Measurements from ENCODE around the gene NPTX2. TPM values are rescaled to one million over a fixed set of nuclear protein-coding genes. Genes with fewer than 3 reads are reported as not detected.

Gene NPTX2
- total RNA-seq, 4 donors from 2014 or later: 10.1 to 49.8 (median 24.7) TPM

- no peak for ATAC-seq
- no peaks in the 10 kb centered on the region for H3K4me1 ChIP-seq
- 80 to 88% methylated on average over 1 to 6 of the region's 6 CpGs for WGBS, 2 donors (ENCODE audit: low coverage in 1 of 2)
- H3K4me3 ChIP-seq: no peak overlapping the region
- no peaks in the 10 kb centered on the region for H3K9me3 ChIP-seq
- TF ChIP-seq, protein P1, sequence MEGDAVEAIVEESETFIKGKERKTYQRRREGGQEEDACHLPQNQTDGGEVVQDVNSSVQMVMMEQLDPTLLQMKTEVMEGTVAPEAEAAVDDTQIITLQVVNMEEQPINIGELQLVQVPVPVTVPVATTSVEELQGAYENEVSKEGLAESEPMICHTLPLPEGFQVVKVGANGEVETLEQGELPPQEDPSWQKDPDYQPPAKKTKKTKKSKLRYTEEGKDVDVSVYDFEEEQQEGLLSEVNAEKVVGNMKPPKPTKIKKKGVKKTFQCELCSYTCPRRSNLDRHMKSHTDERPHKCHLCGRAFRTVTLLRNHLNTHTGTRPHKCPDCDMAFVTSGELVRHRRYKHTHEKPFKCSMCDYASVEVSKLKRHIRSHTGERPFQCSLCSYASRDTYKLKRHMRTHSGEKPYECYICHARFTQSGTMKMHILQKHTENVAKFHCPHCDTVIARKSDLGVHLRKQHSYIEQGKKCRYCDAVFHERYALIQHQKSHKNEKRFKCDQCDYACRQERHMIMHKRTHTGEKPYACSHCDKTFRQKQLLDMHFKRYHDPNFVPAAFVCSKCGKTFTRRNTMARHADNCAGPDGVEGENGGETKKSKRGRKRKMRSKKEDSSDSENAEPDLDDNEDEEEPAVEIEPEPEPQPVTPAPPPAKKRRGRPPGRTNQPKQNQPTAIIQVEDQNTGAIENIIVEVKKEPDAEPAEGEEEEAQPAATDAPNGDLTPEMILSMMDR (IDR thresholded peaks at IDR 0.05): no peak
- TF ChIP-seq EP300 (IDR thresholded peaks at IDR 0.05): no peak
- TF ChIP-seq POLR2AphosphoS5 (IDR thresholded peaks at IDR 0.05): no peak
- TF ChIP-seq POLR2A (IDR thresholded peaks at IDR 0.05): no peak
- no peaks in the 10 kb centered on the region for H3K36me3 ChIP-seq
- H3K27ac ChIP-seq: no peak overlapping the region
- H3K27me3 ChIP-seq: peaks cover 6% of the 10 kb centered on the region
Measured at GRCh38 chr7:98599886-98600285, 17.2 kb upstream of the NPTX2 start.

GRCh38 chr7:98602755-98603398 is 14.2 kb upstream of the NPTX2 start:
- no peaks in the 10 kb centered on the region for H3K36me3 ChIP-seq
- no peaks in the 10 kb centered on the region for H3K4me1 ChIP-seq
- H3K9me3 ChIP-seq: no peaks in the 10 kb centered on the region
- no peak overlapping the region for H3K4me3 ChIP-seq
- TF ChIP-seq, protein P1 (IDR thresholded peaks at IDR 0.05): no peak
- TF ChIP-seq POLR2AphosphoS5 (IDR thresholded peaks at IDR 0.05) (no peak), EP300 (IDR thresholded peaks at IDR 0.05) (no peak), POLR2A (IDR thresholded peaks at IDR 0.05) (no peak)
- no peak for ATAC-seq
- H3K27ac ChIP-seq: no peak overlapping the region
- peaks cover 3% of the 10 kb centered on the region for H3K27me3 ChIP-seq
- WGBS, 2 donors (ENCODE audit: low coverage in 1 of 2): 43 to 59% methylated on average over 2 of the region's 3 CpGs

- no peak overlapping the region for H3K4me3 ChIP-seq
- no peaks in the 10 kb centered on the region for H3K36me3 ChIP-seq
- TF ChIP-seq EP300 (IDR thresholded peaks at IDR 0.05) (no peak), POLR2AphosphoS5 (IDR thresholded peaks at IDR 0.05) (no peak), POLR2A (IDR thresholded peaks at IDR 0.05) (no peak)
- TF ChIP-seq, protein P1 (IDR thresholded peaks at IDR 0.05): no peak
- 62 to 66% methylated on average over 3 of the region's 3 CpGs for WGBS, 2 donors (ENCODE audit: low coverage in 1 of 2)
- H3K27me3 ChIP-seq: peaks cover 3% of the 10 kb centered on the region
- ATAC-seq: no peak
- H3K27ac ChIP-seq: no peak overlapping the region
- no peaks in the 10 kb centered on the region for H3K4me1 ChIP-seq
- no peaks in the 10 kb centered on the region for H3K9me3 ChIP-seq
Measured at GRCh38 chr7:98603399-98603788, 13.7 kb upstream of the NPTX2 start.

- Histone ChIP-seq H3K27me3 (peaks cover 41% of the 10 kb centered on the region), H3K4me1 (peaks cover 0 to 20% (median 4%) of the 10 kb centered on the region in 3 donors), H3K4me3 (no peak overlapping the region), H3K9me3 (no peaks in the 10 kb centered on the region), H3K36me3 (no peaks in the 10 kb centered on the region), H3K27ac (no peak overlapping the region)
- TF ChIP-seq POLR2A (IDR thresholded peaks at IDR 0.05): no peak
- no peak for ATAC-seq
- 53 to 61% methylated on average over 11 to 13 of the region's 14 CpGs for WGBS, 2 donors (ENCODE audit: low coverage in 1 of 2)
Measured at GRCh38 chr7:98613601-98614425, 3.3 kb upstream of the NPTX2 start.

GRCh38 chr7:98616381-98617050 is 569 bp upstream of the NPTX2 start:
- H3K27ac ChIP-seq: peak overlapping the region in 2 of 4 donors; percentile 36 to 63
- H3K9me3 ChIP-seq: no peaks in the 10 kb centered on the region
- ATAC-seq: no peak
- peaks cover 0 to 20% (median 4%) of the 10 kb centered on the region in 3 donors for H3K4me1 ChIP-seq
- TF ChIP-seq EP300 (IDR thresholded peaks at IDR 0.05) (no peak), POLR2A (IDR thresholded peaks at IDR 0.05) (no peak), POLR2AphosphoS5 (IDR thresholded peaks at IDR 0.05) (no peak)
- TF ChIP-seq, protein P1 (IDR thresholded peaks at IDR 0.05): no peak
- WGBS, 2 donors (ENCODE audit: low coverage in 1 of 2): 19% methylated on average over 3 of the region's 67 CpGs; no CpG with 5 or more reads in 1 of the 2 donors
- H3K36me3 ChIP-seq: no peaks in the 10 kb centered on the region
- peak overlapping the region in 1 of 2 donors; percentile 52 for H3K4me3 ChIP-seq
- peaks cover 65% of the 10 kb centered on the region for H3K27me3 ChIP-seq

Measured in gastroesophageal sphincter (tissue), 4 donors.